OCI-LY1 (cell line): Measurements from ENCODE around the gene COL23A1.
"Not testable (repeated sequence)": the region's sequence is repeated elsewhere in the genome, so short reads cannot be mapped to it uniquely, and the experiment has no call there.

Experiments
- H2AFZ ChIP-seq: fragments of 200-600 bp; sonication (generic), shearing (Covaris generic); 2 replicates; pipeline ENCODE4 v1.6.0; 2014; ENCODE audit warnings: antibody characterized with exemption, mild to moderate bottlenecking, low read length
- H3F3A ChIP-seq: fragments of 200-600 bp; sonication (generic), shearing (Covaris generic); 2 replicates; pipeline ENCODE4 v1.6.0; 2014; ENCODE audit warnings: mild to moderate bottlenecking, antibody characterized with exemption, low read length, moderate library complexity; ENCODE audit not compliant: insufficient read depth
- H3K27ac ChIP-seq: fragments of 200-600 bp; sonication (generic); 2 replicates; pipeline ENCODE4 v1.5.1; 2014; ENCODE audit warnings: low read length, mixed run types, mild to moderate bottlenecking, low read depth; ENCODE audit not compliant: poor library complexity, severe bottlenecking
- H3K27me3 ChIP-seq: fragments of 200-600 bp; sonication (generic); 2 replicates; pipeline ENCODE4 v1.6.0; 2014; ENCODE audit warnings: antibody characterized with exemption, mild to moderate bottlenecking, low read length, moderate library complexity; ENCODE audit not compliant: insufficient read depth
- H3K36me3 ChIP-seq: fragments of 200-600 bp; sonication (generic); 2 replicates; pipeline ENCODE4 v1.6.1; 2014; ENCODE audit warnings: mild to moderate bottlenecking, antibody characterized with exemption, low read length, moderate library complexity, mixed read lengths; ENCODE audit not compliant: insufficient read depth
- H3K4me1 ChIP-seq: fragments of 200-600 bp; sonication (generic); 2 replicates; pipeline ENCODE4 v1.5.1; 2014; ENCODE audit warnings: mild to moderate bottlenecking, low read length, moderate library complexity; ENCODE audit not compliant: insufficient read depth, severe bottlenecking
- H3K4me2 ChIP-seq: fragments of 200-600 bp; sonication (generic), shearing (Covaris generic); 2 replicates; pipeline ENCODE4 v1.6.1; 2014; ENCODE audit warnings: low read length
- H3K4me3 ChIP-seq: fragments of 200-600 bp; sonication (generic); 2 replicates; pipeline ENCODE4 v1.5.1; 2014; ENCODE audit warnings: low read length, low read depth, mild to moderate bottlenecking, mixed read lengths; ENCODE audit not compliant: poor library complexity, severe bottlenecking
- H3K79me2 ChIP-seq: fragments of 200-600 bp; shearing (Covaris generic); 2 replicates; pipeline ENCODE4 v1.6.1; 2016; ENCODE audit warnings: mixed run types, low read length, mixed read lengths; ENCODE audit not compliant: insufficient read depth
- H3K9ac ChIP-seq: fragments of 200-600 bp; sonication (generic), shearing (Covaris generic); 2 replicates; pipeline ENCODE4 v1.6.1; 2014; ENCODE audit warnings: mild to moderate bottlenecking, low read length, mixed read lengths
- H3K9me2 ChIP-seq: fragments of 200-600 bp; sonication (generic), shearing (Covaris generic); 2 replicates; pipeline ENCODE4 v1.6.1; 2014; ENCODE audit warnings: low read depth, mild to moderate bottlenecking, low read length, mixed read lengths
- H3K9me3 ChIP-seq: fragments of 200-600 bp; shearing (Covaris generic); 2 replicates; pipeline ENCODE4 v1.6.1; 2014; ENCODE audit warnings: low read length, mixed read lengths
- H4K20me1 ChIP-seq: fragments of 200-600 bp; sonication (generic), shearing (Covaris generic); 2 replicates; pipeline ENCODE4 v1.6.0; 2016; ENCODE audit warnings: mild to moderate bottlenecking, low read length; ENCODE audit not compliant: insufficient read depth
- EZH2 ChIP-seq: fragments of 200-600 bp; sonication (generic), shearing (Covaris generic); IDR thresholded peaks from 2 replicates; pipeline ENCODE4 v1.8.0; 2017; ENCODE audit warnings: borderline replicate concordance, mixed run types, mild to moderate bottlenecking, antibody characterized with exemption, low read length, moderate library complexity, mixed read lengths
- TF ChIP-seq, protein P1 (sequence below): fragments of 200-600 bp; sonication (generic), shearing (Covaris generic); IDR thresholded peaks from 2 replicates; pipeline ENCODE4 v1.5.1; 2017; ENCODE audit warnings: mild to moderate bottlenecking, antibody characterized with exemption, low read length, moderate library complexity, mixed read lengths

Gene COL23A1

DNA sequence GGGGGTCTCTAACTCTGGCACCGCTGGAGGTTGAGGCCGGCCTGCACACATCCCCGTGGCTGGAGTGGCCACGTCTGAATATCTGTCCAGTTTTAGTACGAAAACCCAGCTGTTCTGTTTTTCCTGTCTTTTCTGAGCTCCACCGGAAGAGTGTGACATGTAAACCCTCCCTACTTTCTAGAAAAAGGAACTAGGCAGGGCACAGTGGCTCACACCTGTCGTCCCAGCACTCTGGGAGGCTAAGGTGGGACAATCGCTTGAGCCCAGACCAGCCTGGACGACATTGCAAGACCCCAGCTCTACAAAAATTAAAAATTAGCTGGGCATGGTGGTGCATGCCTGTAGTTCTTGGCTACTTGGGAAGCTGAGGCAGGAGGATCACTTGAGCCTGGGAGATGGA, 349.4 kb downstream of the COL23A1 start:
- Histone ChIP-seq H3K4me3 (no peak overlapping the region), H2AFZ (no peak overlapping the region), H3K4me1 (peaks cover 20% of the 10 kb centered on the region), H4K20me1 (no peaks in the 10 kb centered on the region), H3K27ac (no peak overlapping the region), H3K9ac (no peak overlapping the region), H3K4me2 (no peak overlapping the region), H3K27me3 (no peaks in the 10 kb centered on the region), H3K36me3 (no peaks in the 10 kb centered on the region), H3K9me2 (no peaks in the 10 kb centered on the region), H3K9me3 (no peaks in the 10 kb centered on the region), H3K79me2 (no peaks in the 10 kb centered on the region), H3F3A (no peaks in the 10 kb centered on the region)
- TF ChIP-seq, protein P1, sequence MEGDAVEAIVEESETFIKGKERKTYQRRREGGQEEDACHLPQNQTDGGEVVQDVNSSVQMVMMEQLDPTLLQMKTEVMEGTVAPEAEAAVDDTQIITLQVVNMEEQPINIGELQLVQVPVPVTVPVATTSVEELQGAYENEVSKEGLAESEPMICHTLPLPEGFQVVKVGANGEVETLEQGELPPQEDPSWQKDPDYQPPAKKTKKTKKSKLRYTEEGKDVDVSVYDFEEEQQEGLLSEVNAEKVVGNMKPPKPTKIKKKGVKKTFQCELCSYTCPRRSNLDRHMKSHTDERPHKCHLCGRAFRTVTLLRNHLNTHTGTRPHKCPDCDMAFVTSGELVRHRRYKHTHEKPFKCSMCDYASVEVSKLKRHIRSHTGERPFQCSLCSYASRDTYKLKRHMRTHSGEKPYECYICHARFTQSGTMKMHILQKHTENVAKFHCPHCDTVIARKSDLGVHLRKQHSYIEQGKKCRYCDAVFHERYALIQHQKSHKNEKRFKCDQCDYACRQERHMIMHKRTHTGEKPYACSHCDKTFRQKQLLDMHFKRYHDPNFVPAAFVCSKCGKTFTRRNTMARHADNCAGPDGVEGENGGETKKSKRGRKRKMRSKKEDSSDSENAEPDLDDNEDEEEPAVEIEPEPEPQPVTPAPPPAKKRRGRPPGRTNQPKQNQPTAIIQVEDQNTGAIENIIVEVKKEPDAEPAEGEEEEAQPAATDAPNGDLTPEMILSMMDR, result no peak
- TF ChIP-seq EZH2, result no peak

DNA sequence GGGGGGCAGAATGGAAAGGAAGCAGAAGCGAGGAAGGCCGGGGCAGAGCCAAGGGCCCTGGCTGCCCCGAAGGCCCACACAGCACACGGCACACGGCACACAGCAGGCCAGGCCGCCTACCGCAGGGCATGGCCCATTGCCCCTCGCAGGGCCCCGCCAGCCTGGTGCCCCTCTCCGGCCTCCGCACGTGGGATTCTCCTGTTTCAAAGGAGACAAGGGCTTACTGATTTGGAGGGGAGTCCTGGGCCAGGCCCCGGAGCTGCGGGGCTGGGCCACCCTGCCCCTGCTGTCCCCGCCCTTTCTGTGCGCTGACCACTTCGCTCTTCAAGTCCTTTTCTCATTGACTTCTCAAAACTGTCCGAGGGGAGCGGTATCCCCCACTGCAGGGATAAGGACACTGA, 349.9 kb downstream of the COL23A1 start:
- Histone ChIP-seq H3K27ac (no peak overlapping the region), H3F3A (no peaks in the 10 kb centered on the region), H3K36me3 (no peaks in the 10 kb centered on the region), H3K9me2 (no peaks in the 10 kb centered on the region), H2AFZ (no peak overlapping the region), H3K4me2 (no peak overlapping the region), H3K4me3 (no peak overlapping the region), H3K9ac (no peak overlapping the region), H3K4me1 (peaks cover 20% of the 10 kb centered on the region), H3K9me3 (no peaks in the 10 kb centered on the region), H3K79me2 (no peaks in the 10 kb centered on the region), H4K20me1 (no peaks in the 10 kb centered on the region), H3K27me3 (no peaks in the 10 kb centered on the region)
- TF ChIP-seq EZH2, result no peak
- TF ChIP-seq, protein P1, result no peak

DNA sequence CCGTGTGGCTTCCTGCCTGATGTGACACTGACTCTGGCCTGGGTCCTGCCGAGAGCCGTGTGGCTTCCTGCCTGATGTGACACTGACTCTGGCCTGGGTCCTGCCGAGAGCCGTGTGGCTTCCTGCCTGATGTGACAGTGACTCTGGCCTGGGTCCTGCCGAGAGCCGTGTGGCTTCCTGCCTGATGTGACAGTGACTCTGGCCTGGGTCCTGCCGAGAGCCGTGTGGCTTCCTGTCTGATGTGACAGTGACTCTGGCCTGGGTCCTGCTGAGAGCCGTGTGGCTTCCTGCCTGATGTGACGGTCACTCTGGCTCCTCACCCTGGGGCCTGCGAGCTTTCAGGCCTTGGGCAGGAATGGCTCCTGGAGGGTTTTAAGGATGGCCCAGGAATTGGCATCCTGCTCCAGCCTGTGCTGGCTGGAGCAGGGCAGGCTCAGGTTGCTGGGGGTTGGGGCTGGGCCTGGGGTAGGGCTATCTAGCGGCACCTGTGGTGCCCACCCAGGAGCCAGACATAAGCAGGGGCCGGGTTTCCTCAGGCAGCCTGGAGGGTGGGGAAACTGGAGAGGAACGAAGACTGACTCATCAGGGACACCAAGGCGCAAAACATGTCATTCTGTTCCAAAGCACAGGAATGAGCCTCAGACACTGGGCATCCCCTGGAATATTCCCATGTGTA, 350.4 kb downstream of the COL23A1 start:
- H3K4me2 ChIP-seq, H2AFZ ChIP-seq, H4K20me1 ChIP-seq, H3F3A ChIP-seq, H3K27ac ChIP-seq, H3K9me3 ChIP-seq, H3K36me3 ChIP-seq, H3K27me3 ChIP-seq, H3K9ac ChIP-seq, H3K4me3 ChIP-seq, H3K9me2 ChIP-seq, H3K79me2 ChIP-seq: not testable (repeated sequence)
- H3K4me1 ChIP-seq, result peaks cover 20% of the 10 kb centered on the region
